Kidney (tissue), 14 donors: ENCODE data around the gene CDCA3. TPM values are rescaled to one million over a fixed set of nuclear protein-coding genes. Genes with fewer than 3 reads are reported as not detected.

Experiments used
- DNase-seq, 5 donors: peaks; one replicate each; pipeline ENCODE4 v3.0.0-alpha.2; 2013 to 2020
- FAIRE-seq: peaks from 2 replicates; lab custom pipeline; 2012; peaks lifted over from hg19 to GRCh38; lab: Jason Lieb, UNC
- H3K27ac ChIP-seq, 2 donors: one replicate each; pipeline ENCODE4 v1.7.0; 2013; ENCODE audit warnings: low read depth in 2 of 2, low read length in 2 of 2, inconsistent platforms in 1 of 2
- H3K27me3 ChIP-seq: one replicate; pipeline ENCODE4 v1.7.1; 2013; ENCODE audit warnings: low read length, inconsistent platforms; ENCODE audit not compliant: control insufficient read depth, insufficient read depth
- H3K36me3 ChIP-seq, 3 donors: one replicate each; pipeline versions ENCODE4 v1.7.0 to v1.7.1; 2013; ENCODE audit warnings: low read length in 3 of 3, control low read depth in 1 of 3, inconsistent platforms in 1 of 3; ENCODE audit not compliant: insufficient read depth in 3 of 3, control insufficient read depth in 2 of 3
- H3K4me1 ChIP-seq, 3 donors: one replicate each; pipeline versions ENCODE4 v1.7.0 to v1.7.1; 2013; ENCODE audit warnings: low read length in 3 of 3, inconsistent platforms in 1 of 3, low read depth in 1 of 3; ENCODE audit not compliant: control insufficient read depth in 2 of 3, insufficient read depth in 2 of 3
- H3K4me3 ChIP-seq, 3 donors: one replicate each; pipeline versions ENCODE4 v1.7.0 to v1.8.1; 2013; ENCODE audit warnings: low read length in 3 of 3, control low read depth in 1 of 3, inconsistent platforms in 1 of 3
- H3K9ac ChIP-seq, 3 donors: one replicate each; pipeline versions ENCODE4 v1.7.0 to v1.7.1; 2013; ENCODE audit warnings: low read length in 3 of 3, control low read depth in 1 of 3, inconsistent platforms in 1 of 3
- H3K9me3 ChIP-seq, 3 donors: one replicate each; pipeline versions ENCODE4 v1.7.0 to v1.7.1; 2013; ENCODE audit warnings: low read length in 3 of 3, control low read depth in 1 of 3, inconsistent platforms in 1 of 3; ENCODE audit not compliant: control insufficient read depth in 2 of 3, insufficient read depth in 1 of 3
- CTCF ChIP-seq: IDR thresholded peaks from 3 replicates; pipeline ENCODE4 v1.5.1; 2012; ENCODE audit warnings: mild to moderate bottlenecking, moderate library complexity, borderline replicate concordance; ENCODE audit not compliant: insufficient read depth; ENCODE audit errors: extremely low read depth
- intact Hi-C: fragments of 100-400 bp; cut with DNase I; formaldehyde crosslinking; loops from one replicate; pipeline ENCODE4 v1.11.1; 2022
- polyA plus RNA-seq: library from polyadenylated mRNA; stranded (reverse); fragments of 350-450 nt; fragmentation: Illumina TruSeq; extraction: RNeasy Lipid Tissue Mini Kit (QIAGEN cat#74804); gene quantifications from one replicate; pipeline ENCODE4 v1.2.3, GENCODE V29; 2014; ENCODE audit warnings: low read depth, low replicate concordance; ENCODE audit not compliant: insufficient read depth
- total RNA-seq: library from RNA; stranded (reverse); fragmentation: NEBNext Ultra II Directional; extraction: Animal tissue kit (Norgen Biotek cat#: 25700); gene quantifications from one replicate; pipeline ENCODE4 v1.2.1, GENCODE V29; 2021
- donor health status: control.
- donor health status: control.
- donor health status: control.
- donor health status: control.
- donor health status: control.
- donor health status: DM: yes; HTN: yes; CAD: no.
- donor health status: Normal renal cell carcinoma (clear cell type).

The CDCA3 gene
- total and polyA plus RNA-seq, 2 donors from 2014 or later = 1.3 to 2.1 TPM

- no peak overlapping the region for H3K27ac ChIP-seq
- FAIRE-seq = no peak
- TF ChIP-seq CTCF = no peak
Measured at GRCh38 chr12:6799147-6799546, 51.9 kb downstream of the CDCA3 start.

More at GRCh38 chr12:6799147-6799546, 51.9 kb downstream of the CDCA3 start:
- no peak overlapping the region for H3K4me3 ChIP-seq
- DNase-seq = no peak
- no peaks in the 10 kb centered on the region for H3K36me3 ChIP-seq
- H3K27me3 ChIP-seq = no peaks in the 10 kb centered on the region
- no peaks in the 10 kb centered on the region for H3K9me3 ChIP-seq
- intact Hi-C loops = no loop called here
- H3K4me1 ChIP-seq = no peaks in the 10 kb centered on the region
- no peak overlapping the region for H3K9ac ChIP-seq

Other genes starting within 250 kb of the CDCA3 start
- gene CHD4, start 243.9 kb downstream of the CDCA3 start, total RNA-seq = 224 TPM
- 109 TPM for gene CHD4, start 243.9 kb downstream of the CDCA3 start, polyA plus RNA-seq
- gene LPAR5, start 215.3 kb downstream of the CDCA3 start, total RNA-seq = 4.9 TPM
- 0.97 TPM for gene LPAR5, start 215.3 kb downstream of the CDCA3 start, polyA plus RNA-seq
- 3.4 TPM for gene ACRBP, start 203.9 kb downstream of the CDCA3 start, total RNA-seq
- gene ACRBP, start 203.9 kb downstream of the CDCA3 start, polyA plus RNA-seq = 2.1 TPM
- 42.6 TPM for gene ING4, start 188.2 kb downstream of the CDCA3 start, total RNA-seq
- gene ING4, start 188.2 kb downstream of the CDCA3 start, polyA plus RNA-seq = 56.0 TPM
- gene ZNF384, start 161.9 kb downstream of the CDCA3 start, total RNA-seq = 51.6 TPM
- gene ZNF384, start 161.9 kb downstream of the CDCA3 start, polyA plus RNA-seq = 19.7 TPM
- gene PIANP, start 150.5 kb downstream of the CDCA3 start, total RNA-seq = 0.63 TPM
- gene PIANP, start 150.5 kb downstream of the CDCA3 start, polyA plus RNA-seq = 0.45 TPM
- 71.9 TPM for gene COPS7A, start 127.2 kb downstream of the CDCA3 start, total RNA-seq
- 94.1 TPM for gene COPS7A, start 127.2 kb downstream of the CDCA3 start, polyA plus RNA-seq
- 141 TPM for gene MLF2, start 98.1 kb downstream of the CDCA3 start, total RNA-seq
- gene MLF2, start 98.1 kb downstream of the CDCA3 start, polyA plus RNA-seq = 289 TPM
- 269 TPM for gene PTMS, start 84.9 kb downstream of the CDCA3 start, total RNA-seq
- 590 TPM for gene PTMS, start 84.9 kb downstream of the CDCA3 start, polyA plus RNA-seq
- 1.3 TPM for gene LAG3, start 78.8 kb downstream of the CDCA3 start, total RNA-seq
- gene LAG3, start 78.8 kb downstream of the CDCA3 start, polyA plus RNA-seq = not detected
- 38.1 TPM for gene CD4, start 61.8 kb downstream of the CDCA3 start, total RNA-seq
- 12.2 TPM for gene CD4, start 61.8 kb downstream of the CDCA3 start, polyA plus RNA-seq
- 5.0 TPM for gene GPR162, start 29.5 kb downstream of the CDCA3 start, total RNA-seq
- 9.8 TPM for gene GPR162, start 29.5 kb downstream of the CDCA3 start, polyA plus RNA-seq
- 17.0 TPM for gene P3H3, start 22.9 kb downstream of the CDCA3 start, total RNA-seq
- gene P3H3, start 22.9 kb downstream of the CDCA3 start, polyA plus RNA-seq = 18.5 TPM
- 2.6 TPM for gene GNB3, start 10.4 kb downstream of the CDCA3 start, total RNA-seq
- 1.4 TPM for gene GNB3, start 10.4 kb downstream of the CDCA3 start, polyA plus RNA-seq
- gene USP5, start 864 bp upstream of the CDCA3 start, total RNA-seq = 75.5 TPM
- gene USP5, start 864 bp upstream of the CDCA3 start, polyA plus RNA-seq = 52.3 TPM
- 437 TPM for gene TPI1, start 16.2 kb upstream of the CDCA3 start, total RNA-seq
- gene TPI1, start 16.2 kb upstream of the CDCA3 start, polyA plus RNA-seq = 1,220 TPM
- gene SPSB2, start 22.0 kb upstream of the CDCA3 start, total RNA-seq = 19.0 TPM
- gene SPSB2, start 22.0 kb upstream of the CDCA3 start, polyA plus RNA-seq = 21.3 TPM
- 16.6 TPM for gene LRRC23, start 53.5 kb upstream of the CDCA3 start, total RNA-seq
- gene LRRC23, start 53.5 kb upstream of the CDCA3 start, polyA plus RNA-seq = 19.7 TPM
- gene ENO2, start 63.3 kb upstream of the CDCA3 start, total RNA-seq = 35.7 TPM
- 10.3 TPM for gene ENO2, start 63.3 kb upstream of the CDCA3 start, polyA plus RNA-seq
- 119 TPM for gene ATN1, start 76.7 kb upstream of the CDCA3 start, total RNA-seq
- 34.2 TPM for gene ATN1, start 76.7 kb upstream of the CDCA3 start, polyA plus RNA-seq
- gene RNU7-1, start 92.5 kb upstream of the CDCA3 start, total RNA-seq = not detected
- gene RNU7-1, start 92.5 kb upstream of the CDCA3 start, polyA plus RNA-seq = not detected
- gene C12orf57, start 92.7 kb upstream of the CDCA3 start, total RNA-seq = 175 TPM
- gene C12orf57, start 92.7 kb upstream of the CDCA3 start, polyA plus RNA-seq = 336 TPM
- gene PTPN6, start 100.1 kb upstream of the CDCA3 start, total RNA-seq = 70.8 TPM
- 38.0 TPM for gene PTPN6, start 100.1 kb upstream of the CDCA3 start, polyA plus RNA-seq
- 141 TPM for gene PHB2, start 119.4 kb upstream of the CDCA3 start, total RNA-seq
- 222 TPM for gene PHB2, start 119.4 kb upstream of the CDCA3 start, polyA plus RNA-seq
- 50.3 TPM for gene EMG1, start 119.6 kb upstream of the CDCA3 start, total RNA-seq
- 74.3 TPM for gene EMG1, start 119.6 kb upstream of the CDCA3 start, polyA plus RNA-seq
- 77.8 TPM for gene LPCAT3, start 167.2 kb upstream of the CDCA3 start, total RNA-seq
- gene LPCAT3, start 167.2 kb upstream of the CDCA3 start, polyA plus RNA-seq = 59.2 TPM
- 402 TPM for gene C1S, start 209.4 kb upstream of the CDCA3 start, total RNA-seq
- 81.2 TPM for gene C1S, start 209.4 kb upstream of the CDCA3 start, polyA plus RNA-seq
- gene C1R, start 241.2 kb upstream of the CDCA3 start, total RNA-seq = 514 TPM
- 183 TPM for gene C1R, start 241.2 kb upstream of the CDCA3 start, polyA plus RNA-seq